ENCODE data around the gene SFXN1. TPM values are rescaled to one million over a fixed set of nuclear protein-coding genes. Genes with fewer than 3 reads are reported as not detected.

SFXN1 gene
- total and polyA plus RNA-seq, 2 donors (not counting 3 experiments of a cell fraction or from before 2014, with no cell fraction given) = 61.7 to 69.3 TPM

DNA sequence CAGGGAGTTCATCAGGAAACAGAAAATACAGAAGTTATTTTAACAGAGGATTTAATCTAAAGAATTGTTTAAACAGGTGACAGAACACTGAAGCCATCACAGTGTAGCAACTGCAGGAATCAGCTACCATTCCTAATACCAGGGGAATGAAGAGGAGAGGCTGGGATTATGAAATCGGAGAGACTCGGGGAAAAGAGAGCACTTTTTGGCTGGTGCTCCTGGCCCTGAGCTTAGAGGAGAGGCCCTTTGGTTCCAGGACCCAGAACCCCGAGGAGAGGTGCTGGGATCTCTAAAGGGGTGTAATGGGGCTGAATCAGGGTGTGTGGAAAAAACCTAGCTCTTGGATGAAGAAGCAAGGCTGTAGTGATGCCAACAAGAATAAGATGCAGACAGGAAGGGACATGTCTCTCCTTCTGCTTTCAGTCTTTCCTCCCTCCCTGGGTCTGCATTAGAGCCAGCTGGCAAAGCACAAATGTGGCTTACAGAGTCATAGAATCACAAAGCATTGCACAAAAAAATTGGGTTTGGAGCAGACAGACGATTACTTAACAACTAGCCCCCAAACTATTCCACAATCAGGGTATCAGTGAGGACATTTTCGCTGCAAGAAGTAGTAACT is 11.6 kb upstream of the SFXN1 start:
- TF ChIP-seq, protein P1, sequence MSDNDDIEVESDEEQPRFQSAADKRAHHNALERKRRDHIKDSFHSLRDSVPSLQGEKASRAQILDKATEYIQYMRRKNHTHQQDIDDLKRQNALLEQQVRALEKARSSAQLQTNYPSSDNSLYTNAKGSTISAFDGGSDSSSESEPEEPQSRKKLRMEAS (IDR thresholded peaks at IDR 0.05; ENCODE audit: insufficient read depth, insufficient read length) = no peak
- TF ChIP-seq POLR2A (IDR thresholded peaks at IDR 0.05; ENCODE audit: low read depth, low read length) (no peak), FOS (IDR thresholded peaks at IDR 0.05; ENCODE audit: borderline replicate concordance, insufficient read depth, low read length) (no peak), GATA2 (IDR thresholded peaks at IDR 0.05; ENCODE audit: insufficient read depth, insufficient read length, low read depth, low read length) (no peak), MYC (IDR thresholded peaks at IDR 0.05; ENCODE audit: low read depth, low read length) (no peak), POLR2AphosphoS5 (IDR thresholded peaks at IDR 0.05; ENCODE audit: insufficient read depth, low read depth, low read length) (no peak), JUN (IDR thresholded peaks at IDR 0.05; ENCODE audit: borderline replicate concordance, insufficient read depth, insufficient read length, low read depth) (no peak), CTCF (IDR thresholded peaks at IDR 0.05; ENCODE audit: extremely low read depth in 1 of 2, insufficient read depth in 1 of 2, low read depth in 1 of 2, low read length in 2 of 2) (no peak), EZH2 (IDR thresholded peaks at IDR 0.05; ENCODE audit: borderline replicate concordance, low read depth, low read length, severe bottlenecking) (no peak)
- Histone ChIP-seq H3K9me3 (replicated peaks; ENCODE audit: control insufficient read depth, insufficient read depth, low read length) (no peaks in the 10 kb centered on the region), H3K27ac (ENCODE audit: insufficient read depth, low read depth, low read length) (no peak overlapping the region), H3K4me3 (replicated peaks in 1 of 3; ENCODE audit: insufficient read depth in 1 of 3, low read depth in 1 of 3, low read length in 3 of 3) (no peak overlapping the region), H3K9me1 (replicated peaks; ENCODE audit: control insufficient read depth, extremely low read depth, insufficient read depth, low read length) (no peaks in the 10 kb centered on the region), H3K4me1 (ENCODE audit: control insufficient read depth, extremely low read depth, insufficient read depth, low read length) (no peaks in the 10 kb centered on the region), H2AFZ (ENCODE audit: low read depth, low read length) (no peak overlapping the region), H3K79me2 (ENCODE audit: control insufficient read depth, insufficient read depth, low read length) (no peaks in the 10 kb centered on the region), H3K27me3 (ENCODE audit: control insufficient read depth in 2 of 2, insufficient read depth in 2 of 2, low read length in 2 of 2) (peaks cover 0 to 1% of the 10 kb centered on the region in 2 experiments), H3K9ac (replicated peaks; ENCODE audit: extremely low read depth, insufficient read depth, low read length) (no peak overlapping the region), H4K20me1 (replicated peaks; ENCODE audit: control insufficient read depth, extremely low read depth, insufficient read depth, low read length) (no peaks in the 10 kb centered on the region), H3K4me2 (ENCODE audit: insufficient read depth, low read length) (no peak overlapping the region), H3K36me3 (ENCODE audit: control insufficient read depth in 2 of 2, extremely low read depth in 1 of 2, insufficient read depth in 2 of 2, low read length in 2 of 2) (no peaks in the 10 kb centered on the region)
- no TSS peak for BruUV-seq (replicated peaks)
- intact Hi-C loops (cut with micrococcal nuclease) = no loop called here
- CTCF ChIA-PET = no interaction called here
- DNase-seq (ENCODE audit: low read depth, low spot score) (no peak), FAIRE-seq (no peak)
- POLR2A ChIA-PET = no interaction called here
- dilution Hi-C loops (cut with MboI; ENCODE audit: extremely low pct_ligation_motif_present, low sequenced_read_pairs) = no loop called here
